MM.1S (cell line): ENCODE data around the gene HMGCS1.
"Not testable (repeated sequence)": the region's sequence is repeated elsewhere in the genome, so short reads cannot be mapped to it uniquely, and the experiment has no call there.

ENCODE experiments used
- DNase-seq: peaks from one replicate; pipeline ENCODE4 v3.0.0-alpha.2; 2015
- H2AFZ ChIP-seq: fragments of 300-600 bp; sonication (generic); 2 replicates; pipeline ENCODE4 v1.6.0; 2016; ENCODE audit warnings: antibody characterized with exemption, low read length
- H3F3A ChIP-seq: fragments of 300-600 bp; sonication (generic); 2 replicates; pipeline ENCODE4 v1.6.1; 2016; ENCODE audit warnings: mild to moderate bottlenecking, antibody characterized with exemption, low read length, moderate library complexity, mixed read lengths; ENCODE audit not compliant: insufficient read depth
- H3K27ac ChIP-seq: fragments of 300-600 bp; sonication (generic); 2 replicates; pipeline ENCODE4 v1.5.1; 2016; ENCODE audit warnings: mild to moderate bottlenecking, low read length
- H3K27me3 ChIP-seq: fragments of 300-600 bp; sonication (generic); replicated peaks from 2 replicates; pipeline ENCODE4 v1.6.0; 2016; ENCODE audit warnings: low read length; ENCODE audit not compliant: insufficient read depth
- H3K36me3 ChIP-seq: fragments of 300-600 bp; sonication (generic); replicated peaks from 2 replicates; pipeline ENCODE4 v1.6.1; 2016; ENCODE audit warnings: mild to moderate bottlenecking, low read length, mixed read lengths; ENCODE audit not compliant: insufficient read depth
- H3K4me1 ChIP-seq: fragments of 300-600 bp; sonication (generic); 2 replicates; pipeline ENCODE4 v1.6.1; 2016; ENCODE audit warnings: low read length, mixed read lengths
- H3K4me2 ChIP-seq: fragments of 300-600 bp; sonication (generic); 2 replicates; pipeline ENCODE4 v1.6.0; 2016; ENCODE audit warnings: low read depth, low read length
- H3K4me3 ChIP-seq: fragments of 300-600 bp; sonication (generic); 2 replicates; pipeline ENCODE4 v1.5.1; 2016; ENCODE audit warnings: low read length, mixed read lengths
- H3K79me2 ChIP-seq: fragments of 300-600 bp; sonication (generic); 2 replicates; pipeline ENCODE4 v1.6.1; 2016; ENCODE audit warnings: mixed run types, low read length, mixed read lengths
- H3K9ac ChIP-seq: fragments of 300-600 bp; sonication (generic); 2 replicates; pipeline ENCODE4 v1.6.1; 2016; ENCODE audit warnings: low read length, mixed read lengths
- H3K9me2 ChIP-seq: fragments of 300-600 bp; sonication (generic); replicated peaks from 2 replicates; pipeline ENCODE4 v1.6.1; 2016; ENCODE audit warnings: mild to moderate bottlenecking, low read length, mixed read lengths; ENCODE audit not compliant: insufficient read depth
- H3K9me3 ChIP-seq: fragments of 300-600 bp; sonication (generic); replicated peaks from 2 replicates; pipeline ENCODE4 v1.6.1; 2016; ENCODE audit warnings: mild to moderate bottlenecking, low read length, mixed read lengths; ENCODE audit not compliant: insufficient read depth
- H4K20me1 ChIP-seq: fragments of 300-600 bp; sonication (generic); 2 replicates; pipeline ENCODE4 v1.6.1; 2016; ENCODE audit warnings: mild to moderate bottlenecking, low read length, moderate library complexity, mixed read lengths; ENCODE audit not compliant: insufficient read depth
- CTCF ChIP-seq: fragments of 300-600 bp; sonication (generic); IDR thresholded peaks from 2 replicates; pipeline ENCODE4 v1.5.1; 2016; ENCODE audit warnings: antibody characterized with exemption, low read length, mixed read lengths
- EZH2 ChIP-seq: fragments of 300-600 bp; sonication (generic); optimal IDR thresholded peaks from 2 replicates; pipeline ENCODE3; 2017; ENCODE audit warnings: low read depth, mild to moderate bottlenecking, antibody characterized with exemption, low read length, mixed read lengths
- EZH2phosphoT487 ChIP-seq: fragments of 300-600 bp; sonication (generic); IDR thresholded peaks from 2 replicates; pipeline ENCODE4 v1.6.1; 2018; ENCODE audit warnings: antibody characterized with exemption, low read length

The HMGCS1 gene

DNA sequence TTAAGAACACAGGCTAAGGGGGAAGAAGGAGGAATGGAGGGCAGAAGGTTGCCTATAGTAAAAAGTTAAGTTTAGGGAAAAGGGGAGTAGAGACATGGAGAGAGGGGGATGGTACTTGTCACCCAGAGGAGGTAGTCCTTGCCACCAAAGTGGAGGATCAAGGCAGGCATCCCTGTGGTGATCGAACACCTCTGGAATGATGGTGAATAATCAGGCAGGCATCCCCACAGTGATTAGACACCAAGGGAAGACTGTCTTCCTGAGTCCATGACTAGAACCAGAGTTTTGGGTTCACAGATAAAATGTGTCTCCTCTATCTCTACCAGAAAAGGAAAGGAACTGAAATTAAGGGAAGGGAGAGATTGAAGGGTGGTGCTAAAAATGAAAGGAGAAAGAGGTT is 19.2 kb upstream of the HMGCS1 start:
- no peak overlapping the region for H3K4me2 ChIP-seq
- H3K27ac ChIP-seq = no peak overlapping the region
- no peak for DNase-seq
- H3K9me3 ChIP-seq = no peaks in the 10 kb centered on the region
- TF ChIP-seq EZH2 = no peak
- no peak for TF ChIP-seq CTCF
- TF ChIP-seq EZH2phosphoT487 = no peak
- H2AFZ ChIP-seq = no peak overlapping the region
- H3F3A ChIP-seq = no peaks in the 10 kb centered on the region
- no peaks in the 10 kb centered on the region for H3K27me3 ChIP-seq
- no peaks in the 10 kb centered on the region for H3K9me2 ChIP-seq
- no peak overlapping the region for H3K9ac ChIP-seq
- no peaks in the 10 kb centered on the region for H3K4me1 ChIP-seq
- no peaks in the 10 kb centered on the region for H3K79me2 ChIP-seq
- H3K4me3 ChIP-seq = no peak overlapping the region
- no peaks in the 10 kb centered on the region for H4K20me1 ChIP-seq
- no peaks in the 10 kb centered on the region for H3K36me3 ChIP-seq

- H3K27ac ChIP-seq, H3K27me3 ChIP-seq, H3K4me2 ChIP-seq, H3K36me3 ChIP-seq, H3K9ac ChIP-seq, H2AFZ ChIP-seq, H3K4me1 ChIP-seq, H4K20me1 ChIP-seq, H3K9me2 ChIP-seq, DNase-seq, H3K79me2 ChIP-seq, H3K9me3 ChIP-seq, H3F3A ChIP-seq, H3K4me3 ChIP-seq: not testable (repeated sequence)
These were observed 12.4 kb upstream of the HMGCS1 start for GRCh38 chr5:43325624-43326023.

- H3K27ac ChIP-seq, DNase-seq, H3K4me3 ChIP-seq, H3K4me1 ChIP-seq, H2AFZ ChIP-seq, H3K4me2 ChIP-seq, H3K79me2 ChIP-seq, H3K27me3 ChIP-seq, H3K9ac ChIP-seq, H3F3A ChIP-seq, H3K9me2 ChIP-seq, H3K9me3 ChIP-seq, H3K36me3 ChIP-seq, H4K20me1 ChIP-seq: not testable (repeated sequence)
These were observed 10.3 kb upstream of the HMGCS1 start for GRCh38 chr5:43323488-43323887.

DNA sequence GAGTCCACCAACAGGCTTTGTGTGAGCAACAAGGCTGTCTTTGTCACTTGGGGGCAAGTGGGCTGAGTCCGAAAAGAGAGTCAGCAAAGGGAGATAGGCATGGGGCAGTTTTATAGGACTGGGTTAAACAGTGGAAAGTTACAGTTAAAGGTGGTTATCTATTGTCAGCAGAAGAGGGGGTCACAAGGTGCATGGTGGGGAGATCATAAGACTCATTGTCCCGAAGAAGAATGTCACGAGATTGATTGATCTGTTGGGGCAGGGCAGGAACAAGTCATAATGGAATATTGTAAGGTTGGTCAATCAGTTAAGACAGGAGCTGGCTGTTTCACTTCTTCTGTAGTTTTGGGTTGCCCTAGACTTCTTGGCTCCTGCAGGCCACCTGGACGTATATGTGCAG is 7.6 kb upstream of the HMGCS1 start:
- DNase-seq = no peak
- H3K36me3 ChIP-seq = no peaks in the 10 kb centered on the region
- no peak overlapping the region for H3K9ac ChIP-seq
- no peaks in the 10 kb centered on the region for H3K9me3 ChIP-seq
- H4K20me1 ChIP-seq = no peaks in the 10 kb centered on the region
- H3K27me3 ChIP-seq = no peaks in the 10 kb centered on the region
- H3K79me2 ChIP-seq = no peaks in the 10 kb centered on the region
- no peaks in the 10 kb centered on the region for H3K4me1 ChIP-seq
- no peak overlapping the region for H3K27ac ChIP-seq
- TF ChIP-seq CTCF (no peak), EZH2phosphoT487 (no peak), EZH2 (no peak)
- no peaks in the 10 kb centered on the region for H3F3A ChIP-seq
- no peak overlapping the region for H3K4me3 ChIP-seq
- no peak overlapping the region for H2AFZ ChIP-seq
- no peak overlapping the region for H3K4me2 ChIP-seq
- no peaks in the 10 kb centered on the region for H3K9me2 ChIP-seq
